Astrocyte (in vitro differentiated cells and primary cell): ENCODE data around the gene OR52M1.
"Not testable (repeated sequence)": the region's sequence is repeated elsewhere in the genome, so short reads cannot be mapped to it uniquely, and the experiment has no call there.

ENCODE experiments used
- EZH2 ChIP-seq: IDR thresholded peaks from 2 replicates; pipeline ENCODE4 v1.6.1; 2012; ENCODE audit warnings: mild to moderate bottlenecking, low read length, inconsistent platforms; ENCODE audit not compliant: insufficient read depth
- TF ChIP-seq, protein P1 (sequence below): IDR thresholded peaks from 2 replicates; pipeline ENCODE4 v1.5.1; 2011; ENCODE audit warnings: low read depth, mild to moderate bottlenecking, inconsistent platforms, low read length, moderate library complexity; ENCODE audit not compliant: insufficient read depth

- TF ChIP-seq EZH2 = not testable (repeated sequence)
- TF ChIP-seq, protein P1, sequence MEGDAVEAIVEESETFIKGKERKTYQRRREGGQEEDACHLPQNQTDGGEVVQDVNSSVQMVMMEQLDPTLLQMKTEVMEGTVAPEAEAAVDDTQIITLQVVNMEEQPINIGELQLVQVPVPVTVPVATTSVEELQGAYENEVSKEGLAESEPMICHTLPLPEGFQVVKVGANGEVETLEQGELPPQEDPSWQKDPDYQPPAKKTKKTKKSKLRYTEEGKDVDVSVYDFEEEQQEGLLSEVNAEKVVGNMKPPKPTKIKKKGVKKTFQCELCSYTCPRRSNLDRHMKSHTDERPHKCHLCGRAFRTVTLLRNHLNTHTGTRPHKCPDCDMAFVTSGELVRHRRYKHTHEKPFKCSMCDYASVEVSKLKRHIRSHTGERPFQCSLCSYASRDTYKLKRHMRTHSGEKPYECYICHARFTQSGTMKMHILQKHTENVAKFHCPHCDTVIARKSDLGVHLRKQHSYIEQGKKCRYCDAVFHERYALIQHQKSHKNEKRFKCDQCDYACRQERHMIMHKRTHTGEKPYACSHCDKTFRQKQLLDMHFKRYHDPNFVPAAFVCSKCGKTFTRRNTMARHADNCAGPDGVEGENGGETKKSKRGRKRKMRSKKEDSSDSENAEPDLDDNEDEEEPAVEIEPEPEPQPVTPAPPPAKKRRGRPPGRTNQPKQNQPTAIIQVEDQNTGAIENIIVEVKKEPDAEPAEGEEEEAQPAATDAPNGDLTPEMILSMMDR = not testable (repeated sequence)
Observed at GRCh38 chr11:4531686-4532085, 13.3 kb upstream of the OR52M1 start.
